GM12878 (cell line): ENCODE data around the gene KLHL7. TPM values are rescaled to one million over a fixed set of nuclear protein-coding genes. Genes with fewer than 3 reads are reported as not detected.

Source experiments
- ATAC-seq: fragments of 200-7000 bp; cut with Tn5 transposase; 3 replicates; pipeline ENCODE4 v1.9.1; 2020; ENCODE audit warnings: mild to moderate bottlenecking, moderate library complexity
- BruUV-seq: library from RNA; stranded (reverse); fragments of 400-500 nt; replicated peaks from 2 replicates; lab custom pipeline; 2021; lab: Mats Ljungman, UMichigan
- CTCF ChIA-PET: fragments of 300-600 bp; sonication (Branson Sonifier 250); formaldehyde crosslinking; extraction: SDS; loops from one replicate; lab custom pipeline; 2021; ENCODE audit warnings: inconsistent platforms; lab: Yijun Ruan, JAX
- POLR2A ChIA-PET: fragments of 350-600 bp; formaldehyde crosslinking; extraction: SDS; loops from one replicate; lab custom pipeline; 2021; ENCODE audit warnings: inconsistent platforms; lab: Charles Lee
- RAD21 ChIA-PET: fragments of 300-600 bp; sonication (Branson Sonifier 250); formaldehyde crosslinking; loops from one replicate; lab custom pipeline; 2023; ENCODE audit warnings: antibody characterized with exemption; ENCODE audit not compliant: unreplicated experiment; lab: Charles Lee
- SMC1A ChIA-PET: fragments of 300-600 bp; sonication (Branson Sonifier 250); formaldehyde crosslinking; loops from one replicate; lab custom pipeline; 2023; ENCODE audit not compliant: unreplicated experiment, uncharacterized antibody; lab: Charles Lee
- DNase-seq: peaks from one replicate; pipeline ENCODE4 v3.0.0-alpha.2; 2011; ENCODE audit warnings: low read depth, low spot score
- FAIRE-seq: peaks from 3 replicates; lab custom pipeline; 2011; peaks lifted over from hg19 to GRCh38; lab: Jason Lieb, UNC
- H2AFZ ChIP-seq: 2 replicates; pipeline ENCODE4 v1.6.0; 2011; ENCODE audit warnings: low read depth, low read length, control low read depth; ENCODE audit not compliant: control insufficient read depth
- H3K27ac ChIP-seq: 2 replicates; pipeline ENCODE4 v1.5.1; 2011; ENCODE audit warnings: control low read depth; ENCODE audit not compliant: control insufficient read depth, insufficient read depth
- H3K27me3 ChIP-seq, 2 experiments: replicated peaks in 1 of 2; 2 replicates each; pipeline versions ENCODE4 v1.6.0 to v1.6.1; 2011; ENCODE audit warnings: low read length in 1 of 2; ENCODE audit not compliant: control insufficient read depth in 2 of 2, insufficient read depth in 2 of 2
- H3K36me3 ChIP-seq, 2 experiments: 2 replicates each; pipeline ENCODE4 v1.5.1; 2011; ENCODE audit warnings: low read length in 1 of 2; ENCODE audit not compliant: control insufficient read depth in 2 of 2, insufficient read depth in 2 of 2
- H3K4me1 ChIP-seq: 2 replicates; pipeline ENCODE4 v1.6.1; 2011; ENCODE audit warnings: mild to moderate bottlenecking, low read length, moderate library complexity, mixed read lengths; ENCODE audit not compliant: control insufficient read depth, insufficient read depth
- H3K4me2 ChIP-seq: 2 replicates; pipeline ENCODE4 v1.6.0; 2011; ENCODE audit warnings: control low read depth; ENCODE audit not compliant: control insufficient read depth, insufficient read depth
- H3K4me3 ChIP-seq: fragments of 200-600 bp; sonication (generic); 2 replicates; pipeline ENCODE4 v1.5.1; 2016
- H3K79me2 ChIP-seq: 2 replicates; pipeline ENCODE4 v1.6.0; 2011; ENCODE audit warnings: low read length; ENCODE audit not compliant: control insufficient read depth, insufficient read depth
- H3K9ac ChIP-seq: 2 replicates; pipeline ENCODE4 v1.8.0; 2011; ENCODE audit warnings: low read length, control low read depth, mixed read lengths; ENCODE audit not compliant: control insufficient read depth, insufficient read depth
- H3K9me3 ChIP-seq: replicated peaks from 3 replicates; pipeline ENCODE4 v1.5.1; 2011; ENCODE audit warnings: mild to moderate bottlenecking, low read length; ENCODE audit not compliant: control insufficient read depth, insufficient read depth
- H4K20me1 ChIP-seq: 2 replicates; pipeline ENCODE4 v1.6.0; 2011; ENCODE audit not compliant: control insufficient read depth, insufficient read depth
- ASH2L ChIP-seq: fragments of 300-600, 200-600 bp; sonication (generic); IDR thresholded peaks from 2 replicates; pipeline ENCODE4 v1.6.1; 2017; ENCODE audit warnings: low read depth, mild to moderate bottlenecking, borderline replicate concordance
- BMI1 ChIP-seq: fragments of 450-650 bp; IDR thresholded peaks from 2 replicates; pipeline ENCODE4 v1.6.1; 2016; ENCODE audit warnings: mild to moderate bottlenecking, moderate library complexity, borderline replicate concordance
- CREM ChIP-seq: IDR thresholded peaks from 2 replicates; pipeline ENCODE4 v1.6.1; 2014; ENCODE audit warnings: antibody characterized with exemption, low read depth
- EED ChIP-seq: sonication (generic); IDR thresholded peaks from 2 replicates; pipeline ENCODE4 v1.6.1; 2016; ENCODE audit warnings: antibody characterized with exemption, low read depth
- HDAC6 ChIP-seq: fragments of 200-600 bp; sonication (generic); IDR thresholded peaks from one replicate; pipeline ENCODE4 v1.8.0; 2017; ENCODE audit warnings: antibody characterized with exemption; ENCODE audit not compliant: unreplicated experiment
- KDM1A ChIP-seq: fragments of 200-600 bp; sonication (generic); IDR thresholded peaks from 2 replicates; pipeline ENCODE4 v1.6.1; 2016; ENCODE audit warnings: borderline replicate concordance
- NFYB ChIP-seq: IDR thresholded peaks from 2 replicates; pipeline ENCODE4 v1.6.1; 2011; ENCODE audit warnings: low read depth, mild to moderate bottlenecking, low read length, improper control_type of control experiment, moderate library complexity; ENCODE audit not compliant: insufficient read depth
- NR2F1 ChIP-seq: fragments of 450-650 bp; conservative IDR thresholded peaks from 2 replicates; pipeline ENCODE4 v1.6.1; 2017; ENCODE audit warnings: mild to moderate bottlenecking
- POLR2A ChIP-seq: IDR thresholded peaks from 2 replicates; pipeline ENCODE4 v1.6.1; 2011; ENCODE audit warnings: low read depth, mild to moderate bottlenecking, low read length
- SMAD1 ChIP-seq: fragments of 450-650 bp; IDR thresholded peaks from 2 replicates; pipeline ENCODE4 v1.6.1; 2018; ENCODE audit warnings: mild to moderate bottlenecking, low read depth; ENCODE audit not compliant: partially characterized antibody
- TCF3 ChIP-seq: IDR thresholded peaks from 2 replicates; pipeline ENCODE4 v1.6.1; 2012; ENCODE audit warnings: low read depth, mild to moderate bottlenecking, low read length, borderline replicate concordance; ENCODE audit not compliant: insufficient read depth
- WRNIP1 ChIP-seq: IDR thresholded peaks from 2 replicates; pipeline ENCODE4 v1.6.1; 2011; ENCODE audit warnings: low read depth, low read length, improper control_type of control experiment, borderline replicate concordance
- ZBTB33 ChIP-seq: fragments of 450-650 bp; IDR thresholded peaks from 2 replicates; pipeline ENCODE4 v1.6.1; 2017; ENCODE audit warnings: mild to moderate bottlenecking
- ZSCAN29 ChIP-seq: fragments of 450-650 bp; IDR thresholded peaks from 2 replicates; pipeline ENCODE4 v1.6.1; 2017; ENCODE audit warnings: mild to moderate bottlenecking, moderate library complexity
- ZZZ3 ChIP-seq: IDR thresholded peaks from 2 replicates; pipeline ENCODE4 v1.6.1; 2011; ENCODE audit warnings: low read depth; ENCODE audit not compliant: control insufficient read depth, insufficient read length
- in situ Hi-C: fragments of 300-500 bp; cut with MboI; formaldehyde crosslinking; loops from 9 replicates; pipeline ENCODE4 v1.14.3; 2018; ENCODE audit warnings: mixed read lengths
- intact Hi-C: fragments of 100-400 bp; cut with micrococcal nuclease; formaldehyde crosslinking; loops from one replicate; pipeline ENCODE4 v1.14.2; 2022; ENCODE audit not compliant: unreplicated experiment
- polyA plus RNA-seq, 11 experiments: library from polyadenylated mRNA; depleted of rRNA in 4 of 11; unstranded in 6 of 11; stranded (reverse) in 5 of 11; fragments of >200 nt; fragmentation: Nextera tagmentation in 4 of 11; fragmentation: Illumina TruSeq in 1 of 11; extraction: Ambion mirVana in 4 of 11; extraction: Trizol in 1 of 11; gene quantifications; 1 replicate in 1 of 11; 2 replicates in 10 of 11; pipeline versions ENCODE4 v1.2.1 to v1.2.3, GENCODE V29; 2011 to 2016; ENCODE audit warnings: inconsistent platforms in 2 of 11, missing spikeins in 2 of 11, low read depth in 1 of 11
- total RNA-seq, 4 experiments: library from RNA; depleted of rRNA in 3 of 4; stranded (reverse); fragments of >200 nt in 3 of 4; fragmentation: Illumina TruSeq in 1 of 4; extraction: Trizol in 1 of 4; gene quantifications; 2 replicates each; pipeline versions ENCODE4 v1.2.1 to v1.2.3, GENCODE V29; 2013 to 2021
- TF ChIP-seq, protein P1 (sequence below): IDR thresholded peaks from 2 replicates; pipeline ENCODE4 v1.6.1; 2011; ENCODE audit warnings: mild to moderate bottlenecking, low read depth, low read length, moderate library complexity; ENCODE audit not compliant: insufficient replicate concordance
- TF ChIP-seq, protein P2 (sequence below): fragments of 450-650 bp; IDR thresholded peaks from 2 replicates; pipeline ENCODE4 v1.6.1; 2017; ENCODE audit warnings: borderline replicate concordance

The KLHL7 gene
- total and polyA plus RNA-seq, 10 of the 15 experiments (the other 5 are each of a cell fraction or from before 2014, with no cell fraction given), result 6.4 to 38.7 (median 20.9) TPM

DNA sequence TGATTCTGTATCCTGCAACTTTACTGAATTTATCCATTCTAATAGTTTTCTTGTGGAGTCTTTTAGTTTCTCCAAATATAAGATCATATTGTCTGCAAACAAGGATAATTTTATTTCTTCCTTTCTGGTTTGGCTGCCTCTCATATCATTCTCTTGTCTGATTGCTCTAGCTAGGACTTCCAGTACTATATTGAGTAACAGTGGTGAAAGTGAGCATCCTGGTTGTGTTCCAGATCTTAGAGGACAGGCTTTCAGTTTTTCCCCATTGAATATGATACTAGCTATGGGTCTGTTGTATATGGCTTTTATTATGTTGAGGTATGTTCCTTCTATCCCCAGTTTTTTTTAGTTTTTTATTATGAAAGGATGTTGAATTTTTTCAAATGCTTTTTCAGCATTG lies 28.2 kb downstream of the KLHL7 start:
- Histone ChIP-seq H3K4me3 (no peak overlapping the region), H3K9me3 (no peaks in the 10 kb centered on the region), H2AFZ (no peak overlapping the region), H3K27me3 (no peaks in the 10 kb centered on the region), H3K4me1 (no peaks in the 10 kb centered on the region), H3K9ac (no peak overlapping the region), H3K79me2 (no peaks in the 10 kb centered on the region), H3K36me3 (no peaks in the 10 kb centered on the region), H4K20me1 (no peaks in the 10 kb centered on the region), H3K4me2 (no peak overlapping the region), H3K27ac (no peak overlapping the region)
- no peak for FAIRE-seq
- no peak for ATAC-seq
- in situ Hi-C loops, result no loop called here
- no TSS peak for BruUV-seq
- POLR2A ChIA-PET, result no interaction called here
- no peak for DNase-seq
- RAD21 ChIA-PET, result no interaction called here
- SMC1A ChIA-PET, result no interaction called here
- intact Hi-C loops, result no loop called here
- no peak for TF ChIP-seq ZZZ3
- no peak for TF ChIP-seq WRNIP1
- no peak for TF ChIP-seq EED
- no peak for TF ChIP-seq ASH2L
- no peak for TF ChIP-seq SMAD1
- TF ChIP-seq CREM, result no peak
- no peak for TF ChIP-seq POLR2A
- no peak for TF ChIP-seq ZBTB33
- no peak for TF ChIP-seq ZSCAN29
- TF ChIP-seq KDM1A, result no peak
- TF ChIP-seq, protein P1, sequence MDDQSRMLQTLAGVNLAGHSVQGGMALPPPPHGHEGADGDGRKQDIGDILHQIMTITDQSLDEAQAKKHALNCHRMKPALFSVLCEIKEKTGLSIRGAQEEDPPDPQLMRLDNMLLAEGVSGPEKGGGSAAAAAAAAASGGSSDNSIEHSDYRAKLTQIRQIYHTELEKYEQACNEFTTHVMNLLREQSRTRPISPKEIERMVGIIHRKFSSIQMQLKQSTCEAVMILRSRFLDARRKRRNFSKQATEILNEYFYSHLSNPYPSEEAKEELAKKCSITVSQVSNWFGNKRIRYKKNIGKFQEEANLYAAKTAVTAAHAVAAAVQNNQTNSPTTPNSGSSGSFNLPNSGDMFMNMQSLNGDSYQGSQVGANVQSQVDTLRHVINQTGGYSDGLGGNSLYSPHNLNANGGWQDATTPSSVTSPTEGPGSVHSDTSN, result no peak
- no peak for TF ChIP-seq NR2F1
- TF ChIP-seq NFYB, result no peak
- TF ChIP-seq BMI1, result no peak
- no peak for TF ChIP-seq TCF3
- TF ChIP-seq HDAC6, result no peak
- TF ChIP-seq, protein P2, sequence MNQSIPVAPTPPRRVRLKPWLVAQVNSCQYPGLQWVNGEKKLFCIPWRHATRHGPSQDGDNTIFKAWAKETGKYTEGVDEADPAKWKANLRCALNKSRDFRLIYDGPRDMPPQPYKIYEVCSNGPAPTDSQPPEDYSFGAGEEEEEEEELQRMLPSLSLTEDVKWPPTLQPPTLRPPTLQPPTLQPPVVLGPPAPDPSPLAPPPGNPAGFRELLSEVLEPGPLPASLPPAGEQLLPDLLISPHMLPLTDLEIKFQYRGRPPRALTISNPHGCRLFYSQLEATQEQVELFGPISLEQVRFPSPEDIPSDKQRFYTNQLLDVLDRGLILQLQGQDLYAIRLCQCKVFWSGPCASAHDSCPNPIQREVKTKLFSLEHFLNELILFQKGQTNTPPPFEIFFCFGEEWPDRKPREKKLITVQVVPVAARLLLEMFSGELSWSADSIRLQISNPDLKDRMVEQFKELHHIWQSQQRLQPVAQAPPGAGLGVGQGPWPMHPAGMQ, result no peak
- CTCF ChIA-PET, result no interaction called here
